HepG2 (cell line): ENCODE measurements around the gene VDAC1. TPM values are rescaled to one million over a fixed set of nuclear protein-coding genes. Genes with fewer than 3 reads are reported as not detected.

Experiments used
- ATAD3A ChIP-seq: sonication (generic); formaldehyde crosslinking; IDR thresholded peaks from 2 replicates; pipeline ENCODE4 v1.4.0; 2020; ENCODE audit warnings: missing genetic modification reagents
- ERF ChIP-seq: IDR thresholded peaks from 2 replicates; pipeline ENCODE4 v1.6.1; 2018; ENCODE audit warnings: missing biosample characterization, missing genetic modification reagents
- FIP1L1 ChIP-seq: fragments of 200-400 bp; formaldehyde crosslinking; IDR thresholded peaks from 2 replicates; pipeline ENCODE4 v1.6.1; 2018; ENCODE audit warnings: low read depth, mild to moderate bottlenecking, low read length, moderate library complexity, borderline replicate concordance; ENCODE audit not compliant: insufficient read depth
- FOSL2 ChIP-seq: sonication (generic); formaldehyde crosslinking; IDR thresholded peaks from 2 replicates; pipeline ENCODE4 v1.4.0; 2020; ENCODE audit warnings: missing genetic modification reagents
- HMG20B ChIP-seq: conservative IDR thresholded peaks from 2 replicates; pipeline ENCODE4 v1.6.1; 2016; ENCODE audit warnings: missing genetic modification reagents, missing compliant biosample characterization
- NFE2 ChIP-seq: sonication (generic); formaldehyde crosslinking; IDR thresholded peaks from 2 replicates; pipeline ENCODE4 v1.4.0; 2020; ENCODE audit warnings: missing genetic modification reagents
- REL ChIP-seq: sonication (generic); formaldehyde crosslinking; conservative IDR thresholded peaks from 2 replicates; pipeline ENCODE4 v1.8.0; 2022; ENCODE audit warnings: mild to moderate bottlenecking, missing genetic modification reagents, moderate library complexity
- RFX3 ChIP-seq: IDR thresholded peaks from 2 replicates; pipeline ENCODE4 v1.6.1; 2016; ENCODE audit warnings: missing biosample characterization, missing genetic modification reagents
- TBX3 ChIP-seq: fragments of 450-650 bp; IDR thresholded peaks from 2 replicates; pipeline ENCODE4 v1.6.1; 2017; ENCODE audit warnings: antibody characterized with exemption, mild to moderate bottlenecking, inconsistent platforms, borderline replicate concordance
- XRCC5 ChIP-seq: fragments of 200-400 bp; formaldehyde crosslinking; optimal IDR thresholded peaks from 2 replicates; pipeline ENCODE3; 2017; ENCODE audit warnings: mild to moderate bottlenecking, low read length
- ZBTB1 ChIP-seq: sonication (generic); formaldehyde crosslinking; IDR thresholded peaks from 2 replicates; pipeline ENCODE4 v1.4.0; 2020; ENCODE audit warnings: missing genetic modification reagents, borderline replicate concordance
- ZBTB7A ChIP-seq: sonication (generic); formaldehyde crosslinking; IDR thresholded peaks from 2 replicates; pipeline ENCODE4 v1.8.0; 2022; ENCODE audit warnings: mild to moderate bottlenecking, missing genetic modification reagents
- ZNF136 ChIP-seq: sonication (generic); formaldehyde crosslinking; IDR thresholded peaks from 2 replicates; pipeline ENCODE4 v1.8.1; 2022; ENCODE audit warnings: low read depth, mild to moderate bottlenecking, moderate library complexity, missing genetic modification reagents
- ZNF256 ChIP-seq: sonication (generic); formaldehyde crosslinking; conservative IDR thresholded peaks from 2 replicates; pipeline ENCODE4 v1.4.0; 2020; ENCODE audit warnings: missing genetic modification reagents
- ZNF3 ChIP-seq: IDR thresholded peaks from 2 replicates; pipeline ENCODE4 v1.7.0; 2017; ENCODE audit warnings: inconsistent platforms
- ZNF383 ChIP-seq: sonication (generic); formaldehyde crosslinking; IDR thresholded peaks from 2 replicates; pipeline ENCODE4 v1.4.0; 2020; ENCODE audit warnings: missing genetic modification reagents, mild to moderate bottlenecking, borderline replicate concordance
- ZNF484 ChIP-seq: sonication (generic); formaldehyde crosslinking; IDR thresholded peaks from 2 replicates; pipeline ENCODE4 v1.5.1; 2020; ENCODE audit warnings: mild to moderate bottlenecking, low read depth, missing genetic modification reagents, borderline replicate concordance
- ZNF629 ChIP-seq: sonication (generic); formaldehyde crosslinking; conservative IDR thresholded peaks from 2 replicates; pipeline ENCODE4 v1.5.0; 2020; ENCODE audit warnings: missing genetic modification reagents
- ZNF674 ChIP-seq: sonication (generic); formaldehyde crosslinking; IDR thresholded peaks from 2 replicates; pipeline ENCODE4 v1.5.0; 2020; ENCODE audit warnings: low read depth, mild to moderate bottlenecking, missing genetic modification reagents
- ZSCAN30 ChIP-seq: sonication (generic); formaldehyde crosslinking; IDR thresholded peaks from 2 replicates; pipeline ENCODE4 v1.5.0; 2020; ENCODE audit warnings: mild to moderate bottlenecking, missing genetic modification reagents
- polyA plus RNA-seq, 8 experiments: library from polyadenylated mRNA; depleted of rRNA in 3 of 8; stranded (reverse) in 7 of 8; unstranded in 1 of 8; fragments of >200 nt; fragmentation: Illumina TruSeq in 4 of 8; extraction: Trizol in 4 of 8; gene quantifications; 2 replicates each; pipeline versions ENCODE4 v1.2.1 to v1.2.3, GENCODE V29; 2011 to 2016; ENCODE audit warnings: low read depth in 4 of 8, missing spikeins in 1 of 8, mixed read lengths in 1 of 8; ENCODE audit not compliant: insufficient read depth in 1 of 8
- total RNA-seq, 5 experiments: library from RNA; depleted of rRNA; stranded (reverse); fragments of >200 nt; fragmentation: Illumina TruSeq; extraction: Trizol; gene quantifications; 2 replicates each; pipeline ENCODE4 v1.2.3, GENCODE V29; 2016; ENCODE audit warnings: low read depth in 1 of 5
- TF ChIP-seq, protein P1 (sequence below): sonication (generic); formaldehyde crosslinking; IDR thresholded peaks from 2 replicates; pipeline ENCODE4 v1.9.0; 2021; ENCODE audit warnings: missing genetic modification reagents, borderline replicate concordance
- TF ChIP-seq, protein P2 (sequence below): sonication (generic); formaldehyde crosslinking; conservative IDR thresholded peaks from 2 replicates; pipeline ENCODE4 v1.4.0; 2020; ENCODE audit warnings: missing genetic modification reagents
- TF ChIP-seq, protein P3 (sequence below): sonication (generic); formaldehyde crosslinking; IDR thresholded peaks from 2 replicates; pipeline ENCODE4 v1.4.0; 2020; ENCODE audit warnings: missing genetic modification reagents; ENCODE audit errors: not compliant biosample characterization
- TF ChIP-seq, protein P4 (sequence below): sonication (generic); formaldehyde crosslinking; IDR thresholded peaks from 2 replicates; pipeline ENCODE4 v1.4.0; 2020; ENCODE audit warnings: missing genetic modification reagents
- TF ChIP-seq, protein P5 (sequence below): sonication (generic); formaldehyde crosslinking; IDR thresholded peaks from 2 replicates; pipeline ENCODE4 v1.9.0; 2021; ENCODE audit warnings: missing genetic modification reagents, mild to moderate bottlenecking, borderline replicate concordance

VDAC1 gene
- total and polyA plus RNA-seq, 2 of the 13 experiments (the other 11 are each of a cell fraction or from before 2014, with no cell fraction given) = 112 to 380 TPM

DNA sequence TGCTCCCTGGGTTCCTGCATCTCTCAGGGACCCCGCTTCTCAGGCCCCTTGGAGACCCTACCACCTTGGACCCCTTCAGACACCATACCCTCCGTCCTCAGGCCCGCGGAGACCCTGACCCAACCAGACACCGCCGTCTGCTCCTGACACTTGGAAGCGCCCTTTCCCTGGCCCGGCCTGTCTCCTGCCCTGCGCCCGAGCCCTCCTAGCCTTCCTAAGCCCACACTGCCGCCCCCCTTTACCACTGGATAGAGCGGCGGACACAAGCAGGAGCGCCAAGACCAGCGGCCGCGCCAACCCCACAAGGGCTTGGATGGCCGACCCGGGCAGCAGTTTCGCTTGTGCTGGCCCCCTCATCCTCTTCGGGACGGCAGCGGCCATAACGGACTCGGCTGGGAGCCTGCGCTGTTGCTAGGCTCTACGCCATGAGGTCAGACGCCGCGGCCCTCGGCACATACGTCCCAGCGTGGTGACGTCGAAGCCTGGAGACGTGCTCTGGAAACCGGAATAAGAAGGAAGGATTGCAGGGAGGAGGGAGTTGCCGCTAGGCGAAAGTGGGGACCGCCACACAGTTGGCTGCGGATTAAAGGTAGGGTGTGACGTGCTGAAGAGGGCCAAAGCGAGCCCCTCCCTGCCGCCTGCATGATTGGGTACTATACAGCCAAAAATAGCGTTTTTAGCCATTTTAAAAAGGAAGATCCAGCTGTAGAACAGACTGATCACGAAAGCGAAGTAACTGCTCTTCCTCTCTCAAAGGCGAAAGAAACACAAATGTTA is 36.4 kb downstream of the VDAC1 start, which contains the start of gene C5orf15 (continued):
- no peak for TF ChIP-seq HMG20B (CRISPR knock-in tag)
- no peak for TF ChIP-seq NFE2 (CRISPR knock-in tag)
- TF ChIP-seq, protein P1, sequence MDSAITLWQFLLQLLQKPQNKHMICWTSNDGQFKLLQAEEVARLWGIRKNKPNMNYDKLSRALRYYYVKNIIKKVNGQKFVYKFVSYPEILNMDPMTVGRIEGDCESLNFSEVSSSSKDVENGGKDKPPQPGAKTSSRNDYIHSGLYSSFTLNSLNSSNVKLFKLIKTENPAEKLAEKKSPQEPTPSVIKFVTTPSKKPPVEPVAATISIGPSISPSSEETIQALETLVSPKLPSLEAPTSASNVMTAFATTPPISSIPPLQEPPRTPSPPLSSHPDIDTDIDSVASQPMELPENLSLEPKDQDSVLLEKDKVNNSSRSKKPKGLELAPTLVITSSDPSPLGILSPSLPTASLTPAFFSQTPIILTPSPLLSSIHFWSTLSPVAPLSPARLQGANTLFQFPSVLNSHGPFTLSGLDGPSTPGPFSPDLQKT (CRISPR knock-in tag) = no peak
- TF ChIP-seq, protein P2, sequence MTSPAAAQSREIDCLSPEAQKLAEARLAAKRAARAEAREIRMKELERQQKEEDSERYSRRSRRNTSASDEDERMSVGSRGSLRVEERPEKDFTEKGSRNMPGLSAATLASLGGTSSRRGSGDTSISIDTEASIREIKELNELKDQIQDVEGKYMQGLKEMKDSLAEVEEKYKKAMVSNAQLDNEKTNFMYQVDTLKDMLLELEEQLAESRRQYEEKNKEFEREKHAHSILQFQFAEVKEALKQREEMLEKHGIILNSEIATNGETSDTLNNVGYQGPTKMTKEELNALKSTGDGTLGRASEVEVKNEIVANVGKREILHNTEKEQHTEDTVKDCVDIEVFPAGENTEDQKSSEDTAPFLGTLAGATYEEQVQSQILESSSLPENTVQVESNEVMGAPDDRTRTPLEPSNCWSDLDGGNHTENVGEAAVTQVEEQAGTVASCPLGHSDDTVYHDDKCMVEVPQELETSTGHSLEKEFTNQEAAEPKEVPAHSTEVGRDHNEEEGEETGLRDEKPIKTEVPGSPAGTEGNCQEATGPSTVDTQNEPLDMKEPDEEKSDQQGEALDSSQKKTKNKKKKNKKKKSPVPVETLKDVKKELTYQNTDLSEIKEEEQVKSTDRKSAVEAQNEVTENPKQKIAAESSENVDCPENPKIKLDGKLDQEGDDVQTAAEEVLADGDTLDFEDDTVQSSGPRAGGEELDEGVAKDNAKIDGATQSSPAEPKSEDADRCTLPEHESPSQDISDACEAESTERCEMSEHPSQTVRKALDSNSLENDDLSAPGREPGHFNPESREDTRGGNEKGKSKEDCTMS (CRISPR knock-in tag) = no peak
- TF ChIP-seq ZBTB7A (CRISPR knock-in tag) = no peak
- peak; percentile 93 for TF ChIP-seq ERF (CRISPR knock-in tag)
- TF ChIP-seq, protein P3, sequence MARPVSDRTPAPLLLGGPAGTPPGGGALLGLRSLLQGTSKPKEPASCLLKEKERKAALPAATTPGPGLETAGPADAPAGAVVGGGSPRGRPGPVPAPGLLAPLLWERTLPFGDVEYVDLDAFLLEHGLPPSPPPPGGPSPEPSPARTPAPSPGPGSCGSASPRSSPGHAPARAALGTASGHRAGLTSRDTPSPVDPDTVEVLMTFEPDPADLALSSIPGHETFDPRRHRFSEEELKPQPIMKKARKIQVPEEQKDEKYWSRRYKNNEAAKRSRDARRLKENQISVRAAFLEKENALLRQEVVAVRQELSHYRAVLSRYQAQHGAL (CRISPR knock-in tag) = no peak
- peak; percentile 37 for TF ChIP-seq XRCC5
- no peak for TF ChIP-seq ZNF3 (CRISPR knock-in tag)
- TF ChIP-seq ZNF136 (CRISPR knock-in tag) = no peak
- no peak for TF ChIP-seq ZNF256 (CRISPR knock-in tag)
- no peak for TF ChIP-seq TBX3
- TF ChIP-seq RFX3 (CRISPR knock-in tag) = peak; percentile 68
- no peak for TF ChIP-seq ZNF484 (CRISPR knock-in tag)
- TF ChIP-seq FOSL2 (CRISPR knock-in tag) = peak; percentile 51; the same call in 1 of the 2 replicates
- no peak for TF ChIP-seq ZNF674 (CRISPR knock-in tag)
- no peak for TF ChIP-seq ATAD3A (CRISPR knock-in tag)
- TF ChIP-seq REL (CRISPR knock-in tag) = no peak
- TF ChIP-seq FIP1L1 = no peak
- TF ChIP-seq, protein P4, sequence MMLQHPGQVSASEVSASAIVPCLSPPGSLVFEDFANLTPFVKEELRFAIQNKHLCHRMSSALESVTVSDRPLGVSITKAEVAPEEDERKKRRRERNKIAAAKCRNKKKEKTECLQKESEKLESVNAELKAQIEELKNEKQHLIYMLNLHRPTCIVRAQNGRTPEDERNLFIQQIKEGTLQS = peak; percentile 55
- no peak; the same call in 1 of the 2 replicates for TF ChIP-seq ZNF629 (CRISPR knock-in tag)
- TF ChIP-seq, protein P5, sequence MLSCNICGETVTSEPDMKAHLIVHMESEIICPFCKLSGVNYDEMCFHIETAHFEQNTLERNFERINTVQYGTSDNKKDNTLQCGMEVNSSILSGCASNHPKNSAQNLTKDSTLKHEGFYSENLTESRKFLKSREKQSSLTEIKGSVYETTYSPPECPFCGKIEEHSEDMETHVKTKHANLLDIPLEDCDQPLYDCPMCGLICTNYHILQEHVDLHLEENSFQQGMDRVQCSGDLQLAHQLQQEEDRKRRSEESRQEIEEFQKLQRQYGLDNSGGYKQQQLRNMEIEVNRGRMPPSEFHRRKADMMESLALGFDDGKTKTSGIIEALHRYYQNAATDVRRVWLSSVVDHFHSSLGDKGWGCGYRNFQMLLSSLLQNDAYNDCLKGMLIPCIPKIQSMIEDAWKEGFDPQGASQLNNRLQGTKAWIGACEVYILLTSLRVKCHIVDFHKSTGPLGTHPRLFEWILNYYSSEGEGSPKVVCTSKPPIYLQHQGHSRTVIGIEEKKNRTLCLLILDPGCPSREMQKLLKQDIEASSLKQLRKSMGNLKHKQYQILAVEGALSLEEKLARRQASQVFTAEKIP (CRISPR knock-in tag) = no peak
- TF ChIP-seq ZBTB1 = no peak
- TF ChIP-seq ZSCAN30 (CRISPR knock-in tag) = no peak
- TF ChIP-seq ZNF383 (CRISPR knock-in tag) = no peak; the same call in 1 of the 2 replicates
